Ovary (tissue), 9 donors: ENCODE measurements around the gene WNT3. TPM values are rescaled to one million over a fixed set of nuclear protein-coding genes. Genes with fewer than 3 reads are reported as not detected.
"Not testable (repeated sequence)": the region's sequence is repeated elsewhere in the genome, so short reads cannot be mapped to it uniquely, and the experiment has no call there.

ENCODE experiments used
- DNase-seq, 5 donors: peaks; one replicate each; pipeline ENCODE4 v3.0.0-alpha.2; 2019 to 2020
- H3K27ac ChIP-seq, 2 donors: fragments of 200-600 bp; one replicate each; pipeline versions ENCODE4 v1.5.1 to v1.8.0; 2019 to 2022
- H3K27me3 ChIP-seq: fragments of 200-600 bp; one replicate; pipeline ENCODE4 v1.8.0; 2022
- H3K36me3 ChIP-seq: fragments of 200-600 bp; sonication (generic); one replicate; pipeline ENCODE4 v1.5.1; 2019
- H3K4me1 ChIP-seq: one replicate; pipeline ENCODE4 v1.8.1; 2013; ENCODE audit warnings: mild to moderate bottlenecking, moderate library complexity; ENCODE audit not compliant: insufficient read depth
- H3K4me3 ChIP-seq: fragments of 200-600 bp; sonication (generic); one replicate; pipeline ENCODE4 v1.5.1; 2017
- H3K9me3 ChIP-seq, 2 donors: fragments of 200-600 bp in 1 of 2; sonication (generic) in 1 of 2; one replicate each; pipeline versions ENCODE4 v1.5.1 to v1.8.1; 2013 to 2019; ENCODE audit warnings: mild to moderate bottlenecking in 1 of 2, moderate library complexity in 1 of 2
- CTCF ChIP-seq, 3 donors: fragments of 450-650 bp in 2 of 3; fragments of 200-600 bp in 1 of 3; IDR thresholded peaks; one replicate each; pipeline versions ENCODE4 v1.5.1 to v1.8.0; 2016 to 2022; ENCODE audit warnings: antibody characterized with exemption in 3 of 3, mild to moderate bottlenecking in 1 of 3
- EP300 ChIP-seq: sonication (generic); formaldehyde crosslinking; IDR thresholded peaks from one replicate; pipeline ENCODE4 v1.6.1; 2017; ENCODE audit warnings: antibody characterized with exemption
- POLR2A ChIP-seq: fragments of 450-650 bp; IDR thresholded peaks from one replicate; pipeline ENCODE4 v1.6.1; 2017; ENCODE audit warnings: antibody characterized with exemption, mild to moderate bottlenecking, moderate library complexity
- WGBS, 3 donors: extraction: QIAGEN DNeasy Blood & Tissue Kit in 1 of 3; methylation state at CpG; one replicate each; pipeline versions ENCODE4 v1.1.5 to v1.1.7; 2013 to 2017; 5-methylcytosine and 5-hydroxymethylcytosine counted together
- intact Hi-C, 4 donors: fragments of 100-400 bp; cut with DNase I; formaldehyde crosslinking; loops; one replicate each; pipeline versions ENCODE4 v1.11.0 to v1.15.1; 2022 to 2023
- polyA plus RNA-seq, 2 donors: library from polyadenylated mRNA; stranded (reverse); fragments of 200-250 nt in 1 of 2; fragments of 350-450 nt in 1 of 2; fragmentation: Illumina TruSeq in 1 of 2; extraction: RNeasy Lipid Tissue Mini Kit (QIAGEN cat#74804) in 1 of 2; gene quantifications; one replicate each; pipeline ENCODE4 v1.2.3, GENCODE V29; 2013 to 2014
- total RNA-seq, 7 donors: library from RNA; depleted of rRNA in 2 of 7; stranded (reverse); fragments of >200 nt in 2 of 7; fragmentation: NEBNext Ultra II Directional in 3 of 7; extraction: Animal tissue kit (Norgen Biotek cat#: 25700) in 3 of 7; gene quantifications; one replicate each; pipeline versions ENCODE4 v1.1.0 to v1.2.4, GENCODE V29; 2016 to 2023
- donor health status: DM: no; HTN: no; CAD: no; lungs with moderate emphysema.
- donor health status: DM: no; HTN: no; CAD: no.
- donor health status: Bipolar disorder and iron deficiency.
- donor health status: DM: yes; HTN: yes; CAD: no.
- donor health status: DM: no; HTN: no; CAD: no.
- donor health status: DM: yes; HTN: yes; CAD: no.

WNT3 gene
- total and polyA plus RNA-seq, 9 donors, result 0.23 to 1.7 (median 0.57) TPM; not detected in 1

GRCh38 chr17:46763416-46763815 lies 55.1 kb downstream of the WNT3 start:
- H3K27ac ChIP-seq, result no peak overlapping the region
- H3K36me3 ChIP-seq, result no peaks in the 10 kb centered on the region
- no peaks in the 10 kb centered on the region for H3K9me3 ChIP-seq
- intact Hi-C loops, result no loop called here
- TF ChIP-seq EP300, result no peak
- TF ChIP-seq POLR2A, result no peak
- H3K4me1 ChIP-seq, result no peaks in the 10 kb centered on the region
- H3K27me3 ChIP-seq, result no peaks in the 10 kb centered on the region
- H3K4me3 ChIP-seq, result no peak overlapping the region
- 76 to 82% (median 81%) methylated on average over 3 of the region's 3 CpGs for WGBS, 3 donors
- no peak for DNase-seq

GRCh38 chr17:46759141-46759540 lies 59.4 kb downstream of the WNT3 start:
- Histone ChIP-seq H3K27ac (no peak overlapping the region), H3K36me3 (no peaks in the 10 kb centered on the region), H3K4me3 (no peak overlapping the region), H3K27me3 (no peaks in the 10 kb centered on the region), H3K9me3 (no peaks in the 10 kb centered on the region), H3K4me1 (no peaks in the 10 kb centered on the region)
- TF ChIP-seq EP300 (no peak), CTCF (IDR thresholded peaks at IDR 0.05) (no peak), POLR2A (no peak)
- DNase-seq, result no peak
- intact Hi-C loops, result no loop called here
- 91% methylated on average over 9 of the region's 9 CpGs for WGBS, 3 donors

- intact Hi-C loops, result no loop called here
- Histone ChIP-seq H3K27ac (no peak overlapping the region), H3K36me3 (no peaks in the 10 kb centered on the region)
These were observed 59.9 kb downstream of the WNT3 start for GRCh38 chr17:46758614-46759013.

GRCh38 chr17:46757588-46757987 lies 60.9 kb downstream of the WNT3 start:
- intact Hi-C loops, H3K27ac ChIP-seq, DNase-seq, H3K27me3 ChIP-seq, H3K9me3 ChIP-seq, H3K4me3 ChIP-seq, H3K36me3 ChIP-seq, H3K4me1 ChIP-seq: not testable (repeated sequence)
- WGBS, 3 donors, result 67 to 75% (median 74%) methylated on average over 4 of the region's 4 CpGs

More at GRCh38 chr17:46758614-46759013, 59.9 kb downstream of the WNT3 start:
- Histone ChIP-seq H3K4me1 (no peaks in the 10 kb centered on the region), H3K4me3 (no peak overlapping the region), H3K27me3 (no peaks in the 10 kb centered on the region), H3K9me3 (no peaks in the 10 kb centered on the region)
- WGBS, 3 donors, result 92 to 98% (median 95%) methylated on average over 5 of the region's 5 CpGs
- TF ChIP-seq POLR2A (no peak), CTCF (IDR thresholded peaks at IDR 0.05) (no peak), EP300 (no peak)
- no peak for DNase-seq

- Histone ChIP-seq H3K36me3 (no peaks in the 10 kb centered on the region), H3K4me3 (no peak overlapping the region)
These were observed 61.6 kb downstream of the WNT3 start for GRCh38 chr17:46756861-46757260.

More at GRCh38 chr17:46756861-46757260, 61.6 kb downstream of the WNT3 start:
- intact Hi-C loops, result no loop called here
- no peak for DNase-seq
- H3K9me3 ChIP-seq, result no peaks in the 10 kb centered on the region
- no peaks in the 10 kb centered on the region for H3K27me3 ChIP-seq
- H3K4me1 ChIP-seq, result no peaks in the 10 kb centered on the region
- WGBS, 3 donors, result 89 to 92% (median 89%) methylated on average over 2 of the region's 2 CpGs
- no peak overlapping the region for H3K27ac ChIP-seq
- TF ChIP-seq CTCF (IDR thresholded peaks at IDR 0.05) (no peak), EP300 (no peak), POLR2A (no peak)
